Fibroblast of peridontal ligament (primary cell): ENCODE data around the gene TNFRSF25.
"Not testable (repeated sequence)": the region's sequence is repeated elsewhere in the genome, so short reads cannot be mapped to it uniquely, and the experiment has no call there.

Source experiments
- DNase-seq: peaks from one replicate; pipeline ENCODE4 v3.0.0-alpha.2; 2010; ENCODE audit errors: extremely low read depth

Gene TNFRSF25

DNA sequence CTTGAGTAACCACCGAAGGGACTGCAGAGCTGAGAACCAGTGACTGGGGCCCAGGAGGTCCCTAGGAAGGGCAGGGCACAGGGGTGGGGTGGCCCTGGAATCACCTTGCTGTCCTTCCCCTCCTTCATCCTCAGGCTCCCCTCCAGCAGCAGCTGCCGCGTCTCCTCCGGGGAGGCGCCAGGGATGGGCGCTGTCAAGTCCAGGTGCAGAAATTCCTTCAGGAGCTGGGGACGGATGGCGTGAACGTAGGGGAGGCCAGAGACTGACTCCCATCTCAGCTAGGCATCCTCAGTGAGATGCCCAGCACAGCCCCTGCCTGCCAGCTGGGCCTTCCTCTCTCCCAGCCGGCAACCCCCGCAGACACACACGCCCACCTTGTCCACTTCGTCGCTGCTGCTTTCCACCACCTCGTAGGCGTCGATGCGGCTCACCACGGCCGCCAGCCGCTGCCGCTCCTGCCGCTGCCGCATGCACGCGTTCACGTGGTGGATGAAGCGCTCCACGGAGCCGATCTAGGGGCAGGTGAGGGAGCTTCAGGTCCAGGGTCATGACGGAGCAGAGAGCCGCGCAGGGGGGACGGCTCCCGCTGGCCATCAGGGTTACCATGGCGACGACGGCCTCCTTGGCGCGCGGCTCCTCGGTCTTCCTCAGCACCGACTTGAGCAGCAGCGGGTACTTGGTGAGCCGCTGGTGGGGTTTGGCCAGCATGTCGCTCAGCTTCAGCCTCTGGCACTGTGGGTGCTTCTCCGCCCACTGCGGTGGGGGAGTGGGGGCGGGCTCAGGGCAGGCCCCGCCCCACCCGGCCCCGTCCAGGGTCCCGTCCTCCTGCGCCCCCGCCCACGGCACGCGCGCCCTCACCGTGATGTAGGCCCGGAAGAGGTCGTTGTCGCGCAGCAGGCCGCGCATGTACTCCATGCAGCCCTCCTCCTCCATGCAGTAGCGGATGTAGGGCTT, 4.4 kb upstream of the TNFRSF25 start:
- DNase-seq = no peak

DNA sequence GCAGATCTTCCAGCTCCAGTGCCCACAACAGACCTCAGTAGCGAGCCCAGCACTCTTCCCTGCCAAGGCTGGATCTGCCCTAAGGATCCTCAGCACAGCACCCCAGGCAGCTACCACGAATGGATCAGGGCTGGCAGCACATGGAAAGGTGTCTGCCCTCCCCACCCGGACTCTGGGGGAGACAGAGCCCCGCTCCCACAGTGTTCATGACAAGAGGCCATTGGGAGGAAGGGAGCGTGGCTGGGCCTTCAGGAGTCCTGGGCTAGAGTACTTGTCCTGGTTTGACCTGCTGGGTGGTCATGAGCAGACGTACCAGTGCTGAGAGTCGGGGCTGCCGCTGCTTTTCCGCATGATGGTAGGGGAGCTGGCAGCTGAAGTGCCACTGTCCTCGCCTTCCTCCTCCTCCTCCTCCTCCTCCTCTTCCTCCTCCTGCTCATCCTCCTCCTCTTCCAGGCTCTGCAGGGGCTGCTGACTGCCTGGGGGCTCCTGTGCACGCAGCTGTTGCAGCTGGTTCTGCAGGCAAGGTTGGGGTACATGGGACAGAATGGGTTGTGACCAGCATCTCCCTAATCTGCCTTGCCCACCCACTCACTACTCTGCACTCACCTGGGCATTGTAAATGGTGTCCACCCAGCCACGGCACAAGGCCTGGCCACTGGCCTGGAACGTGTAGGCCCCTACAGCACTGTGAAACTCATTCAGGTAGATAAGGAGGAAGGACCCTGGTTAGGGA, 2.9 kb upstream of the TNFRSF25 start:
- DNase-seq = no peak

GRCh38 chr1:6467744-6468688, 2.0 kb upstream of the TNFRSF25 start:
- DNase-seq = no peak

DNA sequence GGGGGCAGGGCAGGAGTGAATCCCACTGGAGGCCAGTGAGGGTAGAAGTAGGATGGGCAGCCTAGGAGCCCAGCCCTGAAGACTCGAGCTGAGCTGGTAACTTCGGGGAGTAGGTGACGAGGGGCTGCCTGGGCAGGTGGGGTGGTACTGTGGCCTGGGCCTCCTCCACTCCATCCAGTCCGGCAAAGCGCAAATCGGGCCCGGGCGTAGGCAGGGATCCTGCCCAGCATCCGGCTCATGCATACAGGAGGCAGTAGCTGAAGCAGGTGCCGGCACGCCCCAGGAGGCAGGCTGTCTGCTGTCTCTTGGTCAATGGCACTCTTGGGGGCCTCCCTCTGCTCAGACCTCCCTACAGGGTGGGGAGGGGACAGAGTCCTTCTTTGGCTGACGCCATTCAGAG, 1.3 kb upstream of the TNFRSF25 start:
- DNase-seq = no peak

- no peak for DNase-seq
These were observed 778 bp upstream of the TNFRSF25 start for GRCh38 chr1:6466751-6467150.

- no peak for DNase-seq
These were observed 440 bp downstream of the TNFRSF25 start for GRCh38 chr1:6465461-6466005.

GRCh38 chr1:6464915-6465314, 1.1 kb downstream of the TNFRSF25 start:
- no peak for DNase-seq

GRCh38 chr1:6464514-6464836, 1.5 kb downstream of the TNFRSF25 start:
- DNase-seq = no peak

- no peak for DNase-seq
These were observed 2.9 kb downstream of the TNFRSF25 start for GRCh38 chr1:6463120-6463412.

- no peak for DNase-seq
These were observed 3.4 kb downstream of the TNFRSF25 start for GRCh38 chr1:6462412-6463119.

DNA sequence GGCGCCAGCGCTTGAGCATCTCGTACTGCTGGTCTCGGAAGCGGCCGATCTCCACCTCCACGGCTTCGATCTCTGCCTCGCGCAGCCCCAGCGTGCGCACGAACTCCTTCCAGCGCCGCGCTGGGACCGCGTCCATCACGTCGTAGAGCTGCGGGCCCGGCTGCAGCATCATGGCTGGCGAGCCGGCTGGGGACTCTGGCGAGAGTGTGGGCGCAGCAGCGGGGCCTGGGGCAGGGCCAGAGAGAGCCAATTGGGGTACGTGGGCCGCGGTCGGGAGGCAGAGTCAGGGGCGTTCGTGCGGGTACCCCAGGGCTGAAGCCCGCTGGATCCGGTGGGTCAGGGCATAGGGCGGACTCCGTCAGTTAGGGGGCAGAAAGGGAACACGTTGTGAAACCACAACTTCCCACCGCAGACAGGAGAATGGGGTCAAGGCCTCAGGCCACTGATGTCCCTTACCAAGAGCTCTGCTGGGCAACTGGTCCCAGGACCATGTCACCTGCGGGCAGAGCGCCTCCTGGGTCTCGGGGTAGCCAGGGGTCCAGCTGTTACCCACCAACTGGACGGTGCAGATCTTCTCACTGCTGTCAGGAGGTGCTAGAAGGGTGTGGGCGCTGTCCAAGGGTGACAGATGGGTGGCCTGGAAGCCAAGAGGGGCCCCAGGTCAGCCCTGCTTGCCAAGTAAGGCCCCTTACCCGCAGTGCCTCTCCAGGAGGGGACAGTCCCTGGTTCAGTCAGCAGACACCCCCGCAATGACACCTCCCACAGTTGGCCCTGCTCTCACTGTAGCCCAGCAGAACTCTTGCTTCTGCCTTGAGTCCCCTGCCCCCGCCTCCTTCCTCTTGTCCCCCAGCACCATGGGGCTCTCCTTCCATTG, 4.2 kb downstream of the TNFRSF25 start:
- no peak for DNase-seq

- DNase-seq = no peak
These were observed 4.9 kb downstream of the TNFRSF25 start for GRCh38 chr1:6461051-6461530.

DNA sequence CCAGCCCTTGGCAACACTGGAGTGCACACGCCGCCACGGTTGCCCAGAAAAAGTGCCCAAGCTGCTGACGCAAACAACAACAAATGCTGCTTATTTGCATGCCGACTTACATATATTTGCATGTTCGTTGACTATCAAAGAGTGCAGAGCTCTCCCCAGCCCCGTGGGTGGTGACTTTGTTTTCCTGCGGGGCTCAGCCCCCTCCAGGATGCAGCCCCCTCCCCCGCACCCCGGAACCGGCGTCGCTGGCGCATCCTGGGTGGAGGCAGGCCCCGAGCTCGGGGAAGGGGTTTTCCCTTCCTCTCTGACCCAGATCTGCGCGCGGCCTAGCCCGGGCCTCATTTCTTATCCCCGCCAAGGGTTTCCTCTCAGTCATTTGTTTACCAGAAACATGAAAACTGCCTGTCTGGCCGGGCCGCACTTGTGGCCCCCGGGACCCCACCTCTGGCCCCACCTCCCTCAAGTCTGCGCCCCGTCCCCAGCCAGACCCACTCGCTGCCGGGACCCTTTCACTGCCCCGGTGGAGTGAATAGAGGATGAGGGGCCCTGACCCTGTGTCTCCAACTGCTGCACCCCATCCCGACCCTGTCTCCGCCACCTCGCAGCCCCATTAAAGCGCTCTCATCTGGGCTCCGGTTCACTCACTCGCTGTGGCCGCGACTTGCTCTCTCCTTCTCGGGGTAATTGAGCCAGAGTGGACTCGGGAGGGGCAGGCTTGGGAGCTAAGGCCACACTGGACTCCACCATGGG, 5.5 kb downstream of the TNFRSF25 start:
- DNase-seq = no peak

- no peak for DNase-seq
These were observed 6.1 kb downstream of the TNFRSF25 start for GRCh38 chr1:6459850-6460265.

DNA sequence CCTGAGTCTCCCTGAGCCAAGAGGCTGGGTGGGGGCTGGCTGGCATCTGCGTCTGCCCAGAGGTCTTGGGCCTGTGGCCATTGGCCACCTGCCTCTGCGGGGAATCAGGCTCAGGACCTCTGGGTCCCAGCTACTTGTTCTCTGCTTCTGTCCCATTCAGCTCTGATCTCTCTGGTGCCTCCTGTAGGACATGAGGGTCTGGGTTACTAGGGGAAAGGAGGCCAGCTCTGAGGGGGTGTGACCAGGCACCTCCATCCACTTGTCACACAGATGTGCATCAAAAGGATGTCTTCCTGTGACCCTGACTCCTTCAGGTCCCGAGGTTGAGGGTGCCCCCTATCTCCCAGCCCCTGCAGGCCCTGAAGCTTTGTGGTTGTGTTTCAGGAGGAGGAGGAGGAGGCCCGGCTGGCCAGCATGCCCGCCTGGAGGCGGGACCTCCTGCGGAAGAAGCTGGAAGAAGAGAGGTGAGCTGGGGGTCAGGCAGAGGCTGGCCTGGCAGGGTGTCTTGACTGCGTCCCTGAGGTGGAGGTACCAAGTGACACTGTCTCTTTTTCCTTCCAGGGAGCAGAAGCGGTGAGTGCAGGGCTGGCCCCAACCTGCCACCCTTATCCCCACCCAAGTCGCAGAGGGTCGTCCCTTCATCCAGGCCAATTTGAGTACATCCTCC, 9.0 kb downstream of the TNFRSF25 start:
- DNase-seq = no peak

- not testable (repeated sequence) for DNase-seq
These were observed 10.0 kb downstream of the TNFRSF25 start for GRCh38 chr1:6455752-6456520.

DNA sequence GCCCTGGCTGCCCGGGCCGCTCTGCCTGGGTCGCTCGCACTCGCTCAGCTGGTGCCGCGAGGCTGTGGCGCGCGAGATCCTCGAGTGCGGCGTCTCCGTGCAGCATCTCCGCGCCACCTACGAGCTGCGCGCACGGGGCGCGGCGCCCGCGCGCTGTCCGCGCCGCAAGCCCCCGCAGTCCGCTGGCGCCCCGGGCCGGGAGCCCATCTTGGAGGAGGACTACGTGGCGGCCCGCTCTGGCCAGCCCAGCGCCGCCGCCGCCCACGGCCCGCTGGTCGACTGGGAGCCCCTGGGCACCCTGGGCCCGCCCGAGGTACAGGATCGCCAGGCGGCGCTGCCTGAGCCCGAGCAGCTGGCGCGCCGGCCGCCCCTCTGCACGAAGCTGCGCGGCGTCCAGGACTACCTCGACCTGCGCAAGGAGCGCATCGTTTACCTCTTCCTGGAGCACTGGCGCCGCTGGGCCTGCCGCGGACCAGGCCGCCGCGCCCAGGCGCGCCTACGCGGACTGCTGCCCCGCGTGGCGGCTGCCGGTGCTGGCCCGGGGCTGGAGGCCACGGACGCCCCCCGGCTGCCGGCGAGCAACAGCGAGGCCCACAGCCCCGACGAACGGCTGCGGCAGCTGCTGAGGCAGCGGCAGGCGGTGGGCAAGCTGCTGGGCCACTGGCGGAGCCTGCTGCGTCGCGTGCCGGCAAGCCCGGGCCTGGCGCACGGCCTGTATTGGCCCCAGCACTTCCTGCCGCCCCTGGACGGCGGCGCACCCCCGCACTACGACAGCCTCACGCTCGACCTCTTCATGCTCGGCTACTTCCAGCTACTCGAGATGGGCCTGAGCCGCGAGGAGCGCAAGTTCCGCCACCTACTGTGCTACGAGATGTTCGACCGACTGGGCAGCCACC, 10.9 kb downstream of the TNFRSF25 start:
- DNase-seq = no peak
